ENCODE results near the gene ARHGAP33. TPM values are rescaled to one million over a fixed set of nuclear protein-coding genes. Genes with fewer than 3 reads are reported as not detected.
A peak's percentile ranks its signal among the peaks of the same experiment; 100 is the strongest.

The ARHGAP33 gene
- total RNA-seq, 3 donors from 2014 or later: 5.1 to 17.7 (median 12.8) TPM

- Histone ChIP-seq H3K27me3 (no peaks in the 10 kb centered on the region), H3K4me3 (no peak overlapping the region), H3K27ac (no peak overlapping the region), H3K9me3 (no peaks in the 10 kb centered on the region), H3K36me3 (peaks cover 7% of the 10 kb centered on the region), H3K4me1 (peaks cover 5 to 6% of the 10 kb centered on the region in 2 donors)
- intact Hi-C loops (cut with DNase I; ENCODE audit: low total_unique reads): no loop called here
- TF ChIP-seq, protein P1, sequence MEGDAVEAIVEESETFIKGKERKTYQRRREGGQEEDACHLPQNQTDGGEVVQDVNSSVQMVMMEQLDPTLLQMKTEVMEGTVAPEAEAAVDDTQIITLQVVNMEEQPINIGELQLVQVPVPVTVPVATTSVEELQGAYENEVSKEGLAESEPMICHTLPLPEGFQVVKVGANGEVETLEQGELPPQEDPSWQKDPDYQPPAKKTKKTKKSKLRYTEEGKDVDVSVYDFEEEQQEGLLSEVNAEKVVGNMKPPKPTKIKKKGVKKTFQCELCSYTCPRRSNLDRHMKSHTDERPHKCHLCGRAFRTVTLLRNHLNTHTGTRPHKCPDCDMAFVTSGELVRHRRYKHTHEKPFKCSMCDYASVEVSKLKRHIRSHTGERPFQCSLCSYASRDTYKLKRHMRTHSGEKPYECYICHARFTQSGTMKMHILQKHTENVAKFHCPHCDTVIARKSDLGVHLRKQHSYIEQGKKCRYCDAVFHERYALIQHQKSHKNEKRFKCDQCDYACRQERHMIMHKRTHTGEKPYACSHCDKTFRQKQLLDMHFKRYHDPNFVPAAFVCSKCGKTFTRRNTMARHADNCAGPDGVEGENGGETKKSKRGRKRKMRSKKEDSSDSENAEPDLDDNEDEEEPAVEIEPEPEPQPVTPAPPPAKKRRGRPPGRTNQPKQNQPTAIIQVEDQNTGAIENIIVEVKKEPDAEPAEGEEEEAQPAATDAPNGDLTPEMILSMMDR (IDR thresholded peaks at IDR 0.05): no peak
- no peak for TF ChIP-seq POLR2AphosphoS5 (IDR thresholded peaks at IDR 0.05)
- no peak for TF ChIP-seq POLR2A (IDR thresholded peaks at IDR 0.05)
- DNase-seq (ENCODE audit: low spot score in 2 of 2): no peak
Measured at GRCh38 chr19:35738021-35738886, 37.1 kb upstream of the ARHGAP33 start.

- Histone ChIP-seq H3K36me3 (peaks cover 7% of the 10 kb centered on the region), H3K4me3 (no peak overlapping the region), H3K9me3 (no peaks in the 10 kb centered on the region), H3K27ac (peak overlapping the region in 1 of 2 donors; percentile 89), H3K27me3 (no peaks in the 10 kb centered on the region), H3K4me1 (peaks cover 5 to 6% of the 10 kb centered on the region in 2 donors)
- DNase-seq (ENCODE audit: low spot score in 2 of 2): no peak
- intact Hi-C loops (cut with DNase I; ENCODE audit: low total_unique reads): no loop called here
- TF ChIP-seq POLR2A (IDR thresholded peaks at IDR 0.05): no peak
- TF ChIP-seq POLR2AphosphoS5 (IDR thresholded peaks at IDR 0.05): no peak
- TF ChIP-seq, protein P1 (IDR thresholded peaks at IDR 0.05): no peak
Measured at GRCh38 chr19:35738887-35739229, 36.5 kb upstream of the ARHGAP33 start.

GRCh38 chr19:35739275-35740107 lies 35.9 kb upstream of the ARHGAP33 start:
- H3K4me1 ChIP-seq: peaks cover 6 to 11% of the 10 kb centered on the region in 2 donors
- no peaks in the 10 kb centered on the region for H3K9me3 ChIP-seq
- peak overlapping the region; percentile 66 to 89 for H3K27ac ChIP-seq
- DNase-seq (ENCODE audit: low spot score in 2 of 2): no peak
- H3K4me3 ChIP-seq: peak overlapping the region; percentile 53 to 76 (median 65)
- H3K27me3 ChIP-seq: no peaks in the 10 kb centered on the region
- intact Hi-C loops (cut with DNase I; ENCODE audit: low total_unique reads): no loop called here
- peaks cover 7% of the 10 kb centered on the region for H3K36me3 ChIP-seq
- TF ChIP-seq, protein P1 (IDR thresholded peaks at IDR 0.05): no peak
- TF ChIP-seq POLR2AphosphoS5 (IDR thresholded peaks at IDR 0.05) (no peak), POLR2A (IDR thresholded peaks at IDR 0.05) (no peak)

- TF ChIP-seq POLR2A (IDR thresholded peaks at IDR 0.05) (no peak), POLR2AphosphoS5 (IDR thresholded peaks at IDR 0.05) (no peak)
- TF ChIP-seq, protein P1 (IDR thresholded peaks at IDR 0.05): no peak
- Histone ChIP-seq H3K27me3 (no peaks in the 10 kb centered on the region), H3K9me3 (no peaks in the 10 kb centered on the region), H3K4me1 (peaks cover 6 to 11% of the 10 kb centered on the region in 2 donors), H3K27ac (peak overlapping the region; percentile 66 to 89), H3K4me3 (peak overlapping the region; percentile 53 to 76 (median 65)), H3K36me3 (peaks cover 7% of the 10 kb centered on the region)
- DNase-seq (ENCODE audit: low spot score in 2 of 2): no peak
- intact Hi-C loops (cut with DNase I; ENCODE audit: low total_unique reads): no loop called here
Measured at GRCh38 chr19:35740108-35740422, 35.3 kb upstream of the ARHGAP33 start.
